GM12878 (cell line): Measurements from ENCODE around the gene SLU7. TPM values are rescaled to one million over a fixed set of nuclear protein-coding genes. Genes with fewer than 3 reads are reported as not detected.

Source experiments
- CBFB ChIP-seq: IDR thresholded peaks from 2 replicates; pipeline ENCODE4 v1.6.1; 2016; ENCODE audit warnings: antibody characterized with exemption, low read depth
- CEBPB ChIP-seq, 2 experiments: fragments of 150-350 bp in 1 of 2; IDR thresholded peaks; 2 replicates each; pipeline ENCODE4 v1.6.1; 2012 to 2014; ENCODE audit warnings: low read depth in 2 of 2, low read length in 2 of 2, borderline replicate concordance in 1 of 2, inconsistent platforms in 1 of 2
- CHD1 ChIP-seq: IDR thresholded peaks from 2 replicates; pipeline ENCODE4 v1.6.1; 2012; ENCODE audit warnings: low read depth, low read length, improper control_type of control experiment
- CHD2 ChIP-seq: IDR thresholded peaks from 2 replicates; pipeline ENCODE4 v1.6.1; 2011; ENCODE audit warnings: low read depth, low read length, improper control_type of control experiment, borderline replicate concordance
- CREM ChIP-seq: IDR thresholded peaks from 2 replicates; pipeline ENCODE4 v1.6.1; 2014; ENCODE audit warnings: antibody characterized with exemption, low read depth
- E2F4 ChIP-seq: IDR thresholded peaks from 2 replicates; pipeline ENCODE4 v1.6.1; 2012; ENCODE audit warnings: low read depth, low read length, improper control_type of control experiment
- ETV6 ChIP-seq, 2 experiments: fragments of 450-650 bp in 1 of 2; IDR thresholded peaks in 1 of 2; conservative IDR thresholded peaks in 1 of 2; 2 replicates each; pipeline ENCODE4 v1.6.1; 2014; ENCODE audit warnings: antibody characterized with exemption in 1 of 2, borderline replicate concordance in 1 of 2, low read depth in 1 of 2, mild to moderate bottlenecking in 1 of 2, moderate library complexity in 1 of 2
- FOXK2 ChIP-seq: fragments of 450-650 bp; IDR thresholded peaks from 2 replicates; pipeline ENCODE4 v1.6.1; 2017; ENCODE audit warnings: mild to moderate bottlenecking, moderate library complexity
- FOXM1 ChIP-seq: IDR thresholded peaks from 2 replicates; pipeline ENCODE4 v1.6.1; 2012; ENCODE audit warnings: low read depth, mild to moderate bottlenecking, inconsistent platforms, low read length, moderate library complexity
- HDGF ChIP-seq: fragments of 450-650 bp; IDR thresholded peaks from 2 replicates; pipeline ENCODE4 v1.6.1; 2016; ENCODE audit warnings: antibody characterized with exemption
- IKZF2 ChIP-seq, 2 experiments: fragments of 450-650 bp; IDR thresholded peaks; 2 replicates each; pipeline ENCODE4 v1.6.1; 2017; ENCODE audit warnings: mild to moderate bottlenecking in 2 of 2, moderate library complexity in 2 of 2
- IRF4 ChIP-seq: IDR thresholded peaks from 2 replicates; pipeline ENCODE4 v1.6.1; 2011; ENCODE audit warnings: low read depth, low read length
- MTA2 ChIP-seq: fragments of 450-650 bp; IDR thresholded peaks from 2 replicates; pipeline ENCODE4 v1.6.1; 2016; ENCODE audit warnings: low read depth, mild to moderate bottlenecking, moderate library complexity
- NFYA ChIP-seq: IDR thresholded peaks from 2 replicates; pipeline ENCODE4 v1.6.1; 2011; ENCODE audit warnings: low read depth, mild to moderate bottlenecking, low read length, improper control_type of control experiment, borderline replicate concordance
- NR2C1 ChIP-seq: fragments of 450-650 bp; IDR thresholded peaks from 2 replicates; pipeline ENCODE4 v1.6.1; 2017; ENCODE audit warnings: antibody characterized with exemption, mild to moderate bottlenecking, moderate library complexity
- POU2F2 ChIP-seq: IDR thresholded peaks from 3 replicates; pipeline ENCODE4 v1.6.1; 2011; ENCODE audit warnings: low read depth, mild to moderate bottlenecking, low read length, borderline replicate concordance
- RAD21 ChIP-seq: IDR thresholded peaks from 2 replicates; pipeline ENCODE4 v1.6.1; 2011; ENCODE audit warnings: mild to moderate bottlenecking, low read depth, low read length, moderate library complexity; ENCODE audit not compliant: insufficient read depth
- RB1 ChIP-seq: fragments of 450-650 bp; formaldehyde crosslinking; IDR thresholded peaks from 2 replicates; pipeline ENCODE4 v1.6.1; 2017; ENCODE audit warnings: mild to moderate bottlenecking, borderline replicate concordance
- RELA ChIP-seq: fragments of 450-650 bp; IDR thresholded peaks from 2 replicates; pipeline ENCODE4 v1.8.0; 2014; ENCODE audit warnings: borderline replicate concordance; ENCODE audit not compliant: partially characterized antibody
- SIN3A ChIP-seq: IDR thresholded peaks from 2 replicates; pipeline ENCODE4 v1.6.1; 2012; ENCODE audit warnings: low read depth, low read length, improper control_type of control experiment
- SIX5 ChIP-seq: IDR thresholded peaks from 2 replicates; pipeline ENCODE4 v1.6.1; 2011; ENCODE audit warnings: mild to moderate bottlenecking, low read depth, low read length, moderate library complexity; ENCODE audit not compliant: severe bottlenecking
- SMC3 ChIP-seq: IDR thresholded peaks from 2 replicates; pipeline ENCODE4 v1.6.1; 2011; ENCODE audit warnings: low read length, improper control_type of control experiment, borderline replicate concordance
- SP1 ChIP-seq: IDR thresholded peaks from one replicate; pipeline ENCODE4 v1.6.1; 2011; ENCODE audit warnings: low read depth, low read length
- SREBF2 ChIP-seq: IDR thresholded peaks from 2 replicates; pipeline ENCODE4 v1.6.1; 2012; ENCODE audit warnings: mild to moderate bottlenecking, low read length
- TAF1 ChIP-seq: IDR thresholded peaks from 2 replicates; pipeline ENCODE4 v1.6.1; 2011; ENCODE audit warnings: mild to moderate bottlenecking, low read depth, low read length, borderline replicate concordance
- YY1 ChIP-seq: IDR thresholded peaks from 2 replicates; pipeline ENCODE4 v1.6.1; 2011; ENCODE audit warnings: low read depth, mild to moderate bottlenecking, low read length
- ZNF24 ChIP-seq: fragments of 450-650 bp; IDR thresholded peaks from 2 replicates; pipeline ENCODE4 v1.6.1; 2017; ENCODE audit warnings: antibody characterized with exemption, mild to moderate bottlenecking
- ZNF274 ChIP-seq: IDR thresholded peaks from one replicate; pipeline ENCODE4 v1.8.0; 2011; ENCODE audit not compliant: insufficient read length, insufficient read depth
- ZNF622 ChIP-seq: fragments of 450-650 bp; IDR thresholded peaks from 2 replicates; pipeline ENCODE4 v1.6.1; 2017; ENCODE audit warnings: mild to moderate bottlenecking, inconsistent platforms
- polyA plus RNA-seq, 11 experiments: library from polyadenylated mRNA; depleted of rRNA in 4 of 11; unstranded in 6 of 11; stranded (reverse) in 5 of 11; fragments of >200 nt; fragmentation: Nextera tagmentation in 4 of 11; fragmentation: Illumina TruSeq in 1 of 11; extraction: Ambion mirVana in 4 of 11; extraction: Trizol in 1 of 11; gene quantifications; 1 replicate in 1 of 11; 2 replicates in 10 of 11; pipeline versions ENCODE4 v1.2.1 to v1.2.3, GENCODE V29; 2011 to 2016; ENCODE audit warnings: inconsistent platforms in 2 of 11, missing spikeins in 2 of 11, low read depth in 1 of 11
- total RNA-seq, 4 experiments: library from RNA; depleted of rRNA in 3 of 4; stranded (reverse); fragments of >200 nt in 3 of 4; fragmentation: Illumina TruSeq in 1 of 4; extraction: Trizol in 1 of 4; gene quantifications; 2 replicates each; pipeline versions ENCODE4 v1.2.1 to v1.2.3, GENCODE V29; 2013 to 2021
- TF ChIP-seq, protein P1 (sequence below): IDR thresholded peaks from 2 replicates; pipeline ENCODE4 v1.6.1; 2012; ENCODE audit warnings: mild to moderate bottlenecking, low read depth, low read length

SLU7 gene
- total and polyA plus RNA-seq, 10 of the 15 experiments (the other 5 are each of a cell fraction or from before 2014, with no cell fraction given): 32.7 to 55.2 (median 46.6) TPM

DNA sequence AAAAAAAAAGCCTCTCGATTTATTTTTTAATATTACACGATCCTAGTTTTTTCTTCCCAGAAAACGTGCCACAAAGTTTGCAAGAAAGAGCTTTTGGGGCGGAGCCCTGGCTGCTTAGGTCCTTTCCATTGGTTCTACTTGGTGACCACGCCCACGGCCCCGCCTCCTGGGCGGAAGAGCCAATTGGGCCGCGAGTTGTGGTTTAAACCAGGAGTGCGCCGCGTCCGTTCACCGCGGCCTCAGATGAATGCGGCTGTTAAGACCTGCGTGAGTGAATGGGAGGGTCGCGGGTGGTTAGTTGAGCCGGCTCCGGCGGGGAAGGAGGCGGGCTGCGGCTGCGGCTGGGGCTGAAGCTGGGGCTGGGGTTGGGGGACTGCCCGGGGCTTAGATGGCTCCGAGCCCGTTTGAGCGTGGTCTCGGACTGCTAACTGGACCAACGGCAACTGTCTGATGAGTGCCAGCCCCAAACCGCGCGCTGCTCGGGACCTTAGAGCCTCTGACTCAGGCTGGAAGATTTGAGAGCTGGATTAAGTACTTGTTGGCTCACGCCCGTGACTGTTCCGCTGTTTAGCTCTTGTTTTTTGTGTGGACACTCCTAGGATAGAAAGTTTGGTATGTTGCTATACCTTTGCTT lies 2.9 kb upstream of the SLU7 start, which contains the start of gene PTTG1 (continued):
- TF ChIP-seq, protein P1, sequence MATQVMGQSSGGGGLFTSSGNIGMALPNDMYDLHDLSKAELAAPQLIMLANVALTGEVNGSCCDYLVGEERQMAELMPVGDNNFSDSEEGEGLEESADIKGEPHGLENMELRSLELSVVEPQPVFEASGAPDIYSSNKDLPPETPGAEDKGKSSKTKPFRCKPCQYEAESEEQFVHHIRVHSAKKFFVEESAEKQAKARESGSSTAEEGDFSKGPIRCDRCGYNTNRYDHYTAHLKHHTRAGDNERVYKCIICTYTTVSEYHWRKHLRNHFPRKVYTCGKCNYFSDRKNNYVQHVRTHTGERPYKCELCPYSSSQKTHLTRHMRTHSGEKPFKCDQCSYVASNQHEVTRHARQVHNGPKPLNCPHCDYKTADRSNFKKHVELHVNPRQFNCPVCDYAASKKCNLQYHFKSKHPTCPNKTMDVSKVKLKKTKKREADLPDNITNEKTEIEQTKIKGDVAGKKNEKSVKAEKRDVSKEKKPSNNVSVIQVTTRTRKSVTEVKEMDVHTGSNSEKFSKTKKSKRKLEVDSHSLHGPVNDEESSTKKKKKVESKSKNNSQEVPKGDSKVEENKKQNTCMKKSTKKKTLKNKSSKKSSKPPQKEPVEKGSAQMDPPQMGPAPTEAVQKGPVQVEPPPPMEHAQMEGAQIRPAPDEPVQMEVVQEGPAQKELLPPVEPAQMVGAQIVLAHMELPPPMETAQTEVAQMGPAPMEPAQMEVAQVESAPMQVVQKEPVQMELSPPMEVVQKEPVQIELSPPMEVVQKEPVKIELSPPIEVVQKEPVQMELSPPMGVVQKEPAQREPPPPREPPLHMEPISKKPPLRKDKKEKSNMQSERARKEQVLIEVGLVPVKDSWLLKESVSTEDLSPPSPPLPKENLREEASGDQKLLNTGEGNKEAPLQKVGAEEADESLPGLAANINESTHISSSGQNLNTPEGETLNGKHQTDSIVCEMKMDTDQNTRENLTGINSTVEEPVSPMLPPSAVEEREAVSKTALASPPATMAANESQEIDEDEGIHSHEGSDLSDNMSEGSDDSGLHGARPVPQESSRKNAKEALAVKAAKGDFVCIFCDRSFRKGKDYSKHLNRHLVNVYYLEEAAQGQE: no peak
- TF ChIP-seq SMC3: no peak
- TF ChIP-seq ETV6 (conservative IDR thresholded peaks at IDR 0.05 in 1 of 2, IDR thresholded peaks at IDR 0.05 in 1 of 2; ENCODE audit: borderline replicate concordance in 1 of 2, low read depth in 1 of 2): no peak
- TF ChIP-seq FOXK2: no peak
- no peak for TF ChIP-seq IKZF2 (IDR thresholded peaks at IDR 0.05)
- no peak for TF ChIP-seq RB1
- 0 out of 2 replicates have a peak, but pooled peaks have one; percentile 20 for TF ChIP-seq CHD2
- peak; percentile 84 for TF ChIP-seq FOXM1
- TF ChIP-seq ZNF622: no peak
- peak; percentile 26; the same call in 1 of the 2 replicates for TF ChIP-seq HDGF
- no peak for TF ChIP-seq ZNF24
- no peak for TF ChIP-seq NR2C1
- no peak for TF ChIP-seq RELA
- TF ChIP-seq CBFB: peak; percentile 80
- TF ChIP-seq E2F4: peak; percentile 86
- peak; percentile 78; the same call in 1 of the 2 replicates for TF ChIP-seq TAF1
- no peak for TF ChIP-seq IRF4
- no peak for TF ChIP-seq CEBPB (IDR thresholded peaks at IDR 0.05; ENCODE audit: borderline replicate concordance in 1 of 2, low read depth in 2 of 2, low read length in 2 of 2)
- no peak for TF ChIP-seq NFYA
- TF ChIP-seq SREBF2: no peak
- TF ChIP-seq SIX5: no peak
- no peak for TF ChIP-seq ZNF274
- no peak for TF ChIP-seq MTA2
- no peak for TF ChIP-seq CREM
- peak; percentile 84 for TF ChIP-seq SP1
- TF ChIP-seq SIN3A: 0 out of 2 replicates have a peak, but pooled peaks have one; percentile 69
- TF ChIP-seq YY1: 0 out of 2 replicates have a peak, but pooled peaks have one; percentile 26
- TF ChIP-seq RAD21: no peak
- peak; percentile 53; the same call in 2 of the 3 replicates for TF ChIP-seq POU2F2
- TF ChIP-seq CHD1: no peak
